ENCODE data around the gene ZNF219.

Gene ZNF219

GRCh38 chr14:21068521-21069387 lies 29.7 kb downstream of the ZNF219 start:
- Histone ChIP-seq H3K9ac (ENCODE audit: low read length) (peak overlapping the region; percentile 5), H3K36me3 (ENCODE audit: control insufficient read depth, insufficient read depth, low read length) (peaks cover 4% of the 10 kb centered on the region), H3K4me1 (ENCODE audit: control insufficient read depth, insufficient read depth, low read length) (peaks cover 26% of the 10 kb centered on the region), H3K4me3 (ENCODE audit: low read length) (peak overlapping the region; percentile 94), H3K27me3 (ENCODE audit: control insufficient read depth, insufficient read depth, low read length) (no peaks in the 10 kb centered on the region), H3K27ac (ENCODE audit: low read depth, low read length) (peak overlapping the region; percentile 80)

GRCh38 chr14:21066882-21067502 lies 31.5 kb downstream of the ZNF219 start:
- no peak overlapping the region for H3K27ac ChIP-seq (ENCODE audit: low read depth, low read length)
- no peak overlapping the region for H3K4me3 ChIP-seq (ENCODE audit: low read length)
- H3K9ac ChIP-seq (ENCODE audit: low read length): no peak overlapping the region
- H3K27me3 ChIP-seq (ENCODE audit: control insufficient read depth, insufficient read depth, low read length): no peaks in the 10 kb centered on the region
- H3K4me1 ChIP-seq (ENCODE audit: control insufficient read depth, insufficient read depth, low read length): peaks cover 18% of the 10 kb centered on the region
- no peaks in the 10 kb centered on the region for H3K36me3 ChIP-seq (ENCODE audit: control insufficient read depth, insufficient read depth, low read length)

GRCh38 chr14:21063479-21063878 lies 35.0 kb downstream of the ZNF219 start:
- Histone ChIP-seq H3K9ac (ENCODE audit: low read length) (no peak overlapping the region), H3K36me3 (ENCODE audit: control insufficient read depth, insufficient read depth, low read length) (no peaks in the 10 kb centered on the region), H3K4me1 (ENCODE audit: control insufficient read depth, insufficient read depth, low read length) (peaks cover 2% of the 10 kb centered on the region), H3K27me3 (ENCODE audit: control insufficient read depth, insufficient read depth, low read length) (no peaks in the 10 kb centered on the region), H3K4me3 (ENCODE audit: low read length) (no peak overlapping the region), H3K27ac (ENCODE audit: low read depth, low read length) (no peak overlapping the region)

- no peak overlapping the region for H3K9ac ChIP-seq (ENCODE audit: low read length)
- H3K27me3 ChIP-seq (ENCODE audit: control insufficient read depth, insufficient read depth, low read length): no peaks in the 10 kb centered on the region
- H3K4me3 ChIP-seq (ENCODE audit: low read length): no peak overlapping the region
- no peaks in the 10 kb centered on the region for H3K36me3 ChIP-seq (ENCODE audit: control insufficient read depth, insufficient read depth, low read length)
- H3K27ac ChIP-seq (ENCODE audit: low read depth, low read length): no peak overlapping the region
- H3K4me1 ChIP-seq (ENCODE audit: control insufficient read depth, insufficient read depth, low read length): peaks cover 2% of the 10 kb centered on the region
These were observed 37.1 kb downstream of the ZNF219 start for GRCh38 chr14:21061347-21061668.

GRCh38 chr14:21060614-21061346 lies 37.7 kb downstream of the ZNF219 start:
- no peak overlapping the region for H3K27ac ChIP-seq (ENCODE audit: low read depth, low read length)
- no peak overlapping the region for H3K4me3 ChIP-seq (ENCODE audit: low read length)
- peaks cover 2% of the 10 kb centered on the region for H3K4me1 ChIP-seq (ENCODE audit: control insufficient read depth, insufficient read depth, low read length)
- H3K27me3 ChIP-seq (ENCODE audit: control insufficient read depth, insufficient read depth, low read length): no peaks in the 10 kb centered on the region
- H3K36me3 ChIP-seq (ENCODE audit: control insufficient read depth, insufficient read depth, low read length): no peaks in the 10 kb centered on the region
- H3K9ac ChIP-seq (ENCODE audit: low read length): no peak overlapping the region

- Histone ChIP-seq H3K36me3 (ENCODE audit: control insufficient read depth, insufficient read depth, low read length) (no peaks in the 10 kb centered on the region), H3K27me3 (ENCODE audit: control insufficient read depth, insufficient read depth, low read length) (no peaks in the 10 kb centered on the region), H3K27ac (ENCODE audit: low read depth, low read length) (no peak overlapping the region), H3K4me3 (ENCODE audit: low read length) (peak overlapping the region; percentile 22), H3K9ac (ENCODE audit: low read length) (no peak overlapping the region), H3K4me1 (ENCODE audit: control insufficient read depth, insufficient read depth, low read length) (peaks cover 2% of the 10 kb centered on the region)
These were observed 38.4 kb downstream of the ZNF219 start for GRCh38 chr14:21059842-21060613.

- H3K4me1 ChIP-seq (ENCODE audit: control insufficient read depth, insufficient read depth, low read length): peaks cover 2% of the 10 kb centered on the region
- no peak overlapping the region for H3K27ac ChIP-seq (ENCODE audit: low read depth, low read length)
- H3K4me3 ChIP-seq (ENCODE audit: low read length): no peak overlapping the region
- H3K36me3 ChIP-seq (ENCODE audit: control insufficient read depth, insufficient read depth, low read length): no peaks in the 10 kb centered on the region
- no peaks in the 10 kb centered on the region for H3K27me3 ChIP-seq (ENCODE audit: control insufficient read depth, insufficient read depth, low read length)
- no peak overlapping the region for H3K9ac ChIP-seq (ENCODE audit: low read length)
These were observed 39.6 kb downstream of the ZNF219 start for GRCh38 chr14:21058903-21059302.

GRCh38 chr14:21057803-21058675 lies 40.4 kb downstream of the ZNF219 start, which contains the start of gene RNASE8:
Gene RNASE8, plus strand, starts transcription at chr14:21057822. Its CDS starts 71 bp downstream, at chr14:21057893.
- Histone ChIP-seq H3K36me3 (ENCODE audit: control insufficient read depth, insufficient read depth, low read length) (no peaks in the 10 kb centered on the region), H3K4me3 (ENCODE audit: low read length) (no peak within 1 kb of the TSS), H3K27me3 (ENCODE audit: control insufficient read depth, insufficient read depth, low read length) (no peaks in the 10 kb centered on the region), H3K27ac (ENCODE audit: low read depth, low read length) (no peak within 1 kb of the TSS), H3K4me1 (ENCODE audit: control insufficient read depth, insufficient read depth, low read length) (peaks cover 1% of the 10 kb centered on the region), H3K9ac (ENCODE audit: low read length) (no peak within 1 kb of the TSS)

GRCh38 chr14:21056520-21057163 lies 41.8 kb downstream of the ZNF219 start:
- H3K4me1 ChIP-seq (ENCODE audit: control insufficient read depth, insufficient read depth, low read length): no peaks in the 10 kb centered on the region

GRCh38 chr14:21055432-21056117 lies 42.9 kb downstream of the ZNF219 start:
- H3K27me3 ChIP-seq (ENCODE audit: control insufficient read depth, insufficient read depth, low read length): no peaks in the 10 kb centered on the region
- no peaks in the 10 kb centered on the region for H3K4me1 ChIP-seq (ENCODE audit: control insufficient read depth, insufficient read depth, low read length)
- H3K9ac ChIP-seq (ENCODE audit: low read length): no peak overlapping the region
- no peak overlapping the region for H3K4me3 ChIP-seq (ENCODE audit: low read length)
- no peak overlapping the region for H3K27ac ChIP-seq (ENCODE audit: low read depth, low read length)
- H3K36me3 ChIP-seq (ENCODE audit: control insufficient read depth, insufficient read depth, low read length): no peaks in the 10 kb centered on the region

More at GRCh38 chr14:21056520-21057163, 41.8 kb downstream of the ZNF219 start:
- Histone ChIP-seq H3K4me3 (ENCODE audit: low read length) (no peak overlapping the region), H3K27ac (ENCODE audit: low read depth, low read length) (no peak overlapping the region), H3K9ac (ENCODE audit: low read length) (no peak overlapping the region), H3K27me3 (ENCODE audit: control insufficient read depth, insufficient read depth, low read length) (no peaks in the 10 kb centered on the region), H3K36me3 (ENCODE audit: control insufficient read depth, insufficient read depth, low read length) (no peaks in the 10 kb centered on the region)
